HUDEP-2 (cell line): ENCODE measurements around the gene CNIH3.

Experiments
- DNase-seq, 76 experiments: peaks; one replicate each; lab custom pipeline; 2025; ENCODE audit not compliant: unreplicated experiment in 76 of 76; lab: John Stamatoyannopoulos, UW

The CNIH3 gene

DNA sequence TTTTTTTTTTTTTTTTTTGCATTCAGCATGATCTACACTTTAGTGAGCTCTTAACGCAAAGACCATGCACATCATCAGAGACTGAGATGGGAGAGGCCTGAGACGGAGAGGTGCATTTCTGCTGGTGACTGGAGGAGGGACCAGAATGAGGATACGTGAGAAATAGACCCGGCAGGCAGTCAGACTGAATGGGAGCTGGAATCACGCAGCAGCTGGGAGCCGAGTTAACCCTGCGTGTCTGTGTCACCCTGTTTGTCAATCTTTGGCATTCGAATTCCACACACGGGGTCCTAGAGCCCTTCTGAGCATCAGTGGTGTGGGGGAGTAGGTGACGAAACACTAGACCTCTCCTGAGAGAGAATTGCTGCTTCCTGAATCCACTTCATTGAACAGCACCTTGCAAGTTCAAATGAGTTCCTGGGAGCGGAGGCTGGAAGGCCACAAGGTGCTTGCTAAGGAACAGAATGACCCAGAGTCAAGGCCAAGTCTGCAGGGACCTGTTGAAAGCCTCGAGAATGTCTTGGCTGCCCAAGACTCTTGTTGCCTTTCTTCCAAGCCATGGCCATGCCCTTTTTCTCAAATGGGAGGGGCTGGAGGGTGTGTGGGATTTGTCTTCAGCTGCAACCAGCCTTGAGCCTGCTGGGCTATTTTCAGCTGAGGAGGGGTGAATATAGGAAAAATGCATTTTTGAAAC is 123.3 kb downstream of the CNIH3 start:
- DNase-seq: no peak

DNA sequence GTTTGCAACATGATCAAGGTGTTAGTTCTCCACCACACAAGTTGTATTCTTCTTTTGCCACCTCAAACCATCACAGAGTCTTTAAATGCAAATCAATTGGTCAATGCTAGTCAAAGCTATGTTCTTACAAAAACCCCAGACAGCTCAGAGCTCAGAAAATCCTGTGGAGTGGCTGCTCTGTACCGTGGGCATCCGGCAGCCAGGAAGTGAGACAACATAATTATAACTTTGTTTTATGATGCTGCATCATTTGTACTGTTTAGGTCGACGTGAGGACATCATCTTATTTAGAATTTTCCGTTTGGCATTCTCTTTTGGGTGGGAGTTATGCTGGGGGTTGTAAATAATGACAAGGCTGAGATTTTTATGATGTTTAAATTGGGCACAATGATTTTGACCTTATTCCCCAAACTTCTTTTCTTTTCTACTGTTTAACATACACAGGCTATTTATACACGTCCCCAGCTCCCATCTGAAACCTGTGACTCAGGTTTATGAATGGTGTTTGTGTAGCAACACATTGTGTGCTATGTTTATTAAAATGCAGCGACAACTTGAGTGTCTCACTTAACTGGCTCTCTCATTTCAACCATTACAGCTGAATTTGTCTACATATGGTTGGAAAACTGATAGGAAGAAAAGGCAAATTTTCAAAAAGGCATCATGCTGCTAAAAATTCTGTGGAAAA is 124.0 kb downstream of the CNIH3 start:
- no peak for DNase-seq

DNA sequence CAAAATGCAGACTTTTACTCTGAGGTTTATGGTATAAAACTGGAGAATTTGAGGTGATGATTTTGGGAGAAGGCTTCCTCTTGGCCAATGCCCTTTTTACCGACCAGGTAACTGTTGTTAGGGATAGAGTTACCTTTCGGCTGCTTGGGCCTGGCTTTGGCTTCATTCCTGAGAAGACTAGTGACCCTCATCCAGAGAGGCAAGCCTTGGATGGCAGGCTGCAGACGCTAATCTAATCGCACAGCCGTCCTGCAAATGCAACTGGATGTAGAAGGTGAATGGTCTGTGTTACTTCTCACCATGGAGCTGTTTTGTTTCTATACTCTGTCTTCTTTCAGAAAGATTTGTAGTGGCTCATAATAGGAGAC is 124.6 kb downstream of the CNIH3 start:
- DNase-seq: no peak

DNA sequence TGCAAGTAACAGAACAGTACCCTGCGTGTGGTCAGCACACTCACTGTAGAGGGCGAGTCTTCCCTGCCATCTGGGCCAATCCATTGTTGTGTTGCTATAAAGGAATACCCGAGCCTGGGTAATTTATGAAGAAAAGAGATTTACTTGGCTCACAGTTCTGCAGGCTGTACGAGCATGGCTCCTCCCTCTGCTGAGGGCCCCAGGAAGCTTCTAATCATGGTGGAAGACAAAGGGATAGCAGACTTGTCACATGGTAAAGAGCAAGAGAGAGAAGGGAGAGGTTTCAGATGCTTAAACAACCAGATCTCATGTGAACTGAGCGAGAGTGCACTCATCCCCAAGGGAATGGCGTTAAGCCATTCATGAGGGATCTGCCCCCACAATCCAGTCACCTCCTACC is 126.2 kb downstream of the CNIH3 start:
- no peak for DNase-seq

DNA sequence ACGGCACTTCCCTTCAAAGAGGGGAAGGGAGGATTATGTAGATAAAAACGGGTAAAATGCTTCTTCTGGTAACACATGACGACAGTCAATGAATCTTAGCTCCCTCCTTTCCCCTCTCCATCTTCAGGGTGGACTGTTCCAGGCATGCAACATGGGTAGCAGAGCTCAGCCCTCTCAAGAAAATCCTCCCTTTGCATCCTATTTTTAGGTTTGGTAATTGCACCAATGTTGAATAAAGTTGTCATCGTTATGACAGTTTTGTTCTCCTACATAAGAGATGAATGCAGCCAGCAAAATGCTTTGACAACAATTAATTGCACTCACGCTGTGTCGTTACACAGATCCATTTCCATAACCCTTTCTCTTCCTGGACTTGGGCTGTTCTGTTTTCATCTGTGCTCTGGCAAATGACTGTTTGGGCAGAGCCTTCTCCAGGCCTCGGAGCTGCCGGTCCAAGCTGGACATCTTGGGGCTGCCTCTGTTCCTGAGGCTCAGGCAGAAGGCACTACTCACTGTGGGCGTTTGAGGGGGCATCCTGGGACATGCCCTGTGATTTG is 127.6 kb downstream of the CNIH3 start:
- no peak for DNase-seq

DNA sequence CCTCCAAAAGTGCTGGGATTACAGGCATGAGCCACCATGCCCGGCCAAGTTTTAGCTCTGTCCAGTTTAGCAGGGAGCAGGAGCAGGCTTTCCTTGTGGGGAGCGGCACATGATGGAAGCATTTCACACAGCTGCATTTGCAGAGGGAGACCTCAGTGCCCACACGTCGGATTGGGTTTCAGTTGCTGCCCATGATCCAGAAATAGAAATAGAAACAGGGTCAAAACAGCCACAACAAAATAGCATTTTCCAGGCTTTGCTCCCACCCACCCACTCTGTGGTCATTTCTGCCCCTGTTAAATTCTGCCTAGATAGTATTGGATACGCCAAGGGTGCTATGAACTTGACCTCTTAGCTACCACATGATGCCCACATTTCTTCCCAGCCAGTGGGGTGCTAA is 128.4 kb downstream of the CNIH3 start:
- DNase-seq: no peak

DNA sequence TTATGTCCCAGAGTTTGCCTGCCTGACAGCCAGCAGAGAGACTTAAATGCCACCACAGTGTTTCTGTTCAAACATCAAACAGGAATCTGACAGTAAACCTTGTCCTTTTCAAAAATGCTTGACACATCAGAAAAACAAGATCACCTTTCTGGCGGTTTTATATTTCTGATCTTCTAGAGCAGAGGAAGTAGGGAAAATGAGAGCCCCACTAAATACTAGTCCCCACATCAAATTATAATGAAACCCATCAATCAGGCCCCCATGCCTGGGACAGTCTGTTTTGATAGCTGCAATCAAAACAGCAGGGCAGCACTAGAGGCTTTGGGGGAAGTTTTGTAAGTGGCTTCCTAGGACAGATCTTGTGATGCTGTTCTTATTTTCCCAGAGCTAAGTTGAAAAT is 129.3 kb downstream of the CNIH3 start:
- DNase-seq: no peak

DNA sequence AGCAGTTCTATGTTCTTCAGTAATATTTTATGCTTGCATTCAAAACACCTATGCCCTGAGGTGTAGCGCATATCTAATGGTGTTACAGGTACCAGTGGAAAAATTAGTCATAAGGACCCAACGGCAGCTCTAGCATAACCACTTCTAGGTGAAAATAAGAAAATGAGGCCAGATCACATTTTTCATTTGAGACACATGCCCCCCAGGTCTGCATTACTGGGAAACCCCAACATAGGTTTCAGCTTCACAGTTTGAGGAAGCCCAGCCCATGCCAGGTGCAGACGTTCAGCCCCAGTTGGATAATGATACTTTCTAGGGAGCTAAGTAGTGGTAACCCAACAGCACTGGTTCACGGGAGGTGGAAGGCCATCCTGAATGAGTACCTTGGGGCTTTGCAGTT is 129.8 kb downstream of the CNIH3 start:
- DNase-seq: no peak

DNA sequence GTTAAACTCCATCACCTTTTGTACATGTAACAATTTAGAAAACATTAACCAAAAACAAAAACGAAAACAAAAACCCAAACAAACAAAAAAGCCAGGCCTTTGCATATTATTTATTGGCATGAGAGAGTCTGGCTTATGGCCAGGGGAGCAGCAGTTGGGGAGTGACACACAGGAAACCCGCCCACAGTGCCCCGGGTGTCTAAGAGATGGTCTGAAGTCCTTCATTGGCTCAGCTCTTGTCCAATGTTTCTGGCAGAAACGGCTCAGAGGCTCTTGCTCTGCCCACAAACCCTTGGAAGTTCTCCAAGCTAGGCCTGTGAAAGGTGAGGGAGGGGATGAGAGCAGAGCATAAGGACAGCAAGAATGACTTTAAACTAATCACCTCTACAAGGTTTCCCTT is 131.5 kb downstream of the CNIH3 start:
- DNase-seq: peak in 14 of 76 experiments; percentile 2 to 46 (median 18)

DNA sequence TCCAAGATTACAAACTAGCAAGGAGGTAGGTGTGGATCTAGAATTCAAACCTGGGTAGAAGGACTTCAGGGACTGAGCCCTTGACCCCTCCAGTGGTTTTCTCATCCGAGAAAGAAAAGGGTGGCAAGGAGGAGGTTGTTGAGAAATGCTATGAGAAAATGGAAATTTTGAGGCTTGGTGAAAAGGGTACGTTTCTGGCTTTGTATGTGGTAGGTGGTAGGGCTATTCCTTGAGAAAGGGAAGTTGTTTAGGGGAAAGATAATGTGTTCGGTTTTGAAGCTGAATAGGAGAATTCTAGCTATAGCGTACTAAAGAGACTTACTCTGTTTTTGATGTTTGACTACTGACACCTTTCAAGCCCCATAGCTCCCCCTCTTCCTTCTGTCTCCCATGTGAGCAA is 133.8 kb downstream of the CNIH3 start:
- DNase-seq: no peak

DNA sequence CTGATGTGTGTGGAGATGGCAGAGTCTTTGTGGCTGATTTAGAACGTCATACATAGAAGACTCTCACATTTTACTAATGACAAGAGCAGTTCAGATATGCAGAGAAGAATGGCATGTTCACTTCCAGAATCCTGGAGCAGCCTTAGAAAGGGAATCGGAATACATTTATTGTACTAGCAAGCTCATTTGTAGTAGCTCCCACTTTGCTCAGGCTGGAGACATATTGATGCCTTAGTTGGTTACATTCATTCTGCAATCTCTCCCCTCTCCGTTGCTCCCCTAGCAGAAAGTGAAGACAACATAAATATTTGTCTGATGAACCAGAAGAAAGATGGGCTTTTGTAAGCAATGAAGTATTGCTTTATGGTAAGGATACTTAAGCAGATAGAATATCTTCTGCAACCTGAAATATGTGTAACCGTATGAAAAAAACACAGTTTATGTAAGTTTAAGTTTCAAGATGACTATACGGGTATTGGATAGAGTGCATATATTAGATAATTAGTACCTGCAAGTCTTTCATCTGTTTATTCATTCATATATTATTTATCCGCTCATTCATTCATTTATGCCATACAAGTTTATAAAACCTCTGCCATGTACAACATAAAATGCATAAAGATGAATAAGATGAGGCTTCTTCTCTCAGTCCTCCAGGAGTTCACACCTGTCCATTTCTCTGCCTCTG is 135.7 kb downstream of the CNIH3 start:
- DNase-seq: no peak

DNA sequence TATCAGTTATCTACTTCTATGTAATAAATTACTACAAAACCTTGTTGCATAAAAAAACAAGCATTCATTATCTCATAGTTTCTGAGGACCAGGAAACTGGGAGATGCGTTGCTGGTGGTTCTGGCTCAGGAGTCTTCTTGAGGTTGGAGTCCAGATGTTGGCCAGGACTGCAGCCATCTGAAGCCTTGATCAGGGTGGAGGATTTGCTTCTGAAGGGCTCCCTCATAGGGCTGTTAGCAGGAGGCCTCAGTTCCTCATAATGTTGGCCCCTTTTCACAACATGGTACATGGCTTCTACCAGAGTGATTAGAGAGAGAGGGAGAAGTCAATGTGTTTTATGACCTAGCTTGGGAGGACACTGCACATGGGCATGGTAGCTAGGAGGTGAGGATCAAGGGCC is 137.4 kb downstream of the CNIH3 start:
- DNase-seq: no peak

DNA sequence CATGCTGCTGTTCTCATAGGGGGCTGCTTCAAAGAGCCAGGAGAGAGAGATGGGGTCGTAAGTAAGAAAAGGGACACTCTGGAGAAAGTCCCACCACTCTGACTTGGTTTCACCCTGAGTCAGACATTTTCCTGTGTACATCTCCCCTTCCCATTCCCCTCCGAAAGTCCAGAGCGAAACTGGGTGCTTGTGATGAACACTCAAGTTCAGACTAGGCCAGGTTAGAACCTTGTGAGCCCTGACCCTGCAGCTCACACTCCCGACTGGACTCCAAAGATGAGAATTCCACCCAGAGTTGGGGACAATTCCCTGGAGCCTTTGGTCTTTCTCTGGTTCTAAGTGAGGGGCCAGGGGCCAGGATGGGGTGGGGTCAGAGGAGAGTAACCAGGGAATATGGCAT is 139.5 kb downstream of the CNIH3 start:
- DNase-seq: no peak

DNA sequence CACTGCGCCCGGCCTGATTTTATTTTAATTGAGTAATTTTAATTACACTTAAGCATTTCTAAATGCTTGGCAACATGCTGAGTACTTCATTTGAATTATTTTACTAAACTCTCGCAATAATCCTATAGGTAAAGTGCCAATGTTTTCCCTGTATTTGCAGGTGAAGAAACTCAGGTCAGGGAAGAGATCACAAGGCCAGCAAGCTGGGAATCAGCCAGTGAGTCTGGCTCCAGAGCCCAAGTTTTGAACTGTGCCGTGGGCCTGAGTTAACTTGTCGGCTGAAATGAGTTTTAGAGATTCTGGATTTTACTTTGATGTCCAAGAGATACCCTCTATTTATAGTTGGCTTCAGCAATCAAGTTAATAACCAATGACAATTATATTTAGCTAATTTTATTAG is 141.4 kb downstream of the CNIH3 start:
- DNase-seq: no peak

DNA sequence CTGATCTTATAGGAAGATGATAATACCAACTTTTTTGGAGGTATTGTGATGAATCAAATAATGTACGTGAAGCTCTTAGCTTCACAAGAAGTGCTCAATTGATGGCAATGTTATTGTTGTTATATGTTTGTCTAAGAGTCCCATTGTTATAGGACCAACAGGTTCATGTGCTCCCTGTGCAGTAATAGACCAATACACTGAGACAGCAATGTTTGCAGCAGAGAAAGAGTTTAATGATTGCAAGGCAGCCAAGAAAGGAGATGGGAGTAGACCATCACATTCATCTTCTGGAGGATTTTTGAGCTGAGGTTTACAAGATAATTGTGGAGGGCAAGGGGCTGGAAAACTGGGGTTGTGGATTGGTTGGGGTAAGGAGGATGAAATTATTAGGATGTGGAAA is 143.0 kb downstream of the CNIH3 start:
- DNase-seq: no peak

DNA sequence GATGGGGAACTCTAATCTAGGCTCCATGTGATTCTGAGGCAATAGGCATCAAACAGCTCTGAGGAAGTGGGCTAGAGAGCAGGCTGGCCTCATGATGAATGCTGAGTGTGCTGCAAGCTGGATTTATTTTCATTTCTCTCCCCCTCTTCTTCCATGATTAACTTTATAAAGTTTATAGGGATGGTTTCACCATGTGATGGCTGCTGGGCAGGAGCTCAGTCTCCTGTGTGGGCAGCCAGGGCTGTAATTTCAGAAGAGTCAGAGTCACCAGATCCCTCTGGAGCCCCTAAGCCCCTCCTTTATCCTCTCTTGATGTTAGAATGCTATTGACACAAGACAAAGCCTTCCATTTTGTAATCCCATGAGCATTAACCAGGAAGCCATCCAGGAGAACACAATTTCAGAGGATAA is 143.6 kb downstream of the CNIH3 start:
- DNase-seq: no peak

DNA sequence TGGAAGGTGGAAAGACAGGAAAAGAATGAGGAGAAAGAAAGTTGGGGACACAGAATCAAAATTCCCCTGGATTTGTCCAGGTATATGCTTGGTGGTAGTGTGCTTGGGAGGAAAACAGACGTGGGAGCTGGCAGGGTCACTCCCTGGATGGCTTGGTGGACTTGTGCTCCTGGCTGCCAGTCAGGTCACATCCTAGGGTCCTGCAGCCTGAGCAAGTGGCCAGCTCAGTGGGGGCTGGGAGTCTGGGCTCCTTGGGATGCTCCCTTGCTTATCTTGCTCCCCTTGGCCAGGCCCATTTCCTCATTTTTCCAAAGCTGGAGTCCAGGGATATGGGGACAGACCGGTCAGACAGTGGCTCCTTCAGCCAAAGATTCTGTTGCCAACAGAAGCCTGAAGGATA is 144.0 kb downstream of the CNIH3 start:
- no peak for DNase-seq

DNA sequence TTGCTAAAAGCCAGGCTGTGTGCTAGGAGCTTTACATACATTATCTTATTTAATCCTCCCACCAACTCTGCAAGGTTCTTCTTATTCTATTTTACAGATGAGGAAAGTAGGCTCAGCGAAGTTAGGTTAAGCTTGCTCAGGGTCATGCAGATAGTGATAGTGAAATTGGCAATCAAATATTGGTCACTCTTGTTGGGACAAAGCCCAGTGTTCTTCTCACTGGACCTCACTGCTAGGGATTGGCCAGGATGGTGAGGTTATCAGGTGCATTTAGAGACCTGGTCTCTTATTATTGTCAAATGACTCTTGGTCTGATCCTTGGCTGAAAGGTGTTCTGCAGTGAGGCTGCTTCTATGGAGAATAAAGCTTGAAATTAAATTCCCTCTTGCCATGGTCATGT is 145.1 kb downstream of the CNIH3 start:
- DNase-seq: no peak

DNA sequence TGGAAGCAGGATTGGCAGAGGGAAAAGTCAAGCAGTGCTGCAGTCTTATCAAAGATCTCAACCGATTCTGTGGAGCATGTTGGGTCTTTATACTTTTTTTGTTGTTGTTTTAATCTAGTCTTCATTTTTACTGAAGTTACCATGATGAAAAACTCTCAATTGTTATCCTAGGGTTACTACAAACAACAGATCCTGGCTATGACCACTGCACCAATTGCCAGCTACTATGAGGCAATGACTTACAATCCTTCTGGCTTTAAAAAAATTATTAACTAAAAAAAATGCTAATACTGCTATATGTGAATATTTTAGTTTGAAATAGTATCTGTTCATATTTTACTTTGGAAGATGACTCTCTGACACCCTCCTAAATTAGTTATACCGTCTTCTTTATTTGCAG is 145.9 kb downstream of the CNIH3 start:
- DNase-seq: no peak

DNA sequence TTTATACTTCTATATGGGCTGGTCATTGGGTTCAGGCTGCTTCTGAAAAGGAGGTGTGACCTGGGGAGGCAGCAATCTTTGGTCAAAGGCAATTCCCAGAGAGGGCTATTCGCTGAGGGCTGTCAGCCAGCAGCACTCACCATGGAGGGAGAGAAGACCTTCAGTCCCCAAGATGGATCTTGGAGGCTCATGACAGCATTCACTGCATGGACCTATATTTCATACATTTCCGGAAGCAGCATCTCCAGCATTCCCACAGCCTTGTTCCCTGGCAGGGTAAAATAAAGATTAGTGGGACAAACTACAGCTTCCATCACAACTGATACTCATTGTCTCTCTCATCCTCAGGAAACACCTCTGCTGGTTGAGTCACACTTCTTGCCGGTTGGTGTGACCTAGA is 146.6 kb downstream of the CNIH3 start:
- DNase-seq: no peak

DNA sequence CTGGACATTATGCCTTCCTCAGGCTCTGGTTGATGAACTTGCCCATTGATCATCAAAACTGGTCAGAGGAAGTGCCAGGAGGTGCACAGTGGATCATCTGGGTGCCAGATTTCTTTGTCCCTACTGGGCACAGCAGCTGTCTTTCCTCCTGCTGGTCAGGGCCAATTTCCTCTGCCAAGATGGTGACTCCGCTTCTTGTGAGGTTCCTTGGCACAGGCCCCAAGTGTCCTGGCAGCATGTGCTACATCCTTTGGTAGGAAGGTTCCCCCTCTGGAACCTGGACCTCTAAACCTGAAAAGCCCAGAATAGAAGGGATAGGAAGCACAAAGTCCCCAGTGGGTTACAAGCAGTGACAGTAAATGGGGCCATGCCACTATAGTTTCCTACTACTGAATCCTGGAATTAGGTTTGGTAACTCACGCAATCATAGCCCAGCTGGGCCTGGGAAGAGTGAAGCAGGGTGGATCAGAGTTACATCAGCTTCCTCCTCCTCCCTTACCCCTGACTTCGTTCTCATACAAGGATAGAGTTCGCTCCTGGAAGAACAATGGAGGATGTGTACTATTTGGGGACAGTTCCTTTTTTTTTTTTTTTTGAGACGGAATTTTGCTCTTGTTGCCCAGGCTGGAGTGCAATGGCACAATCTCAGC is 147.1 kb downstream of the CNIH3 start:
- no peak for DNase-seq
